GM19328 (cell line): ENCODE measurements around the gene SLC12A7.
"Not testable (repeated sequence)": the region's sequence is repeated elsewhere in the genome, so short reads cannot be mapped to it uniquely, and the experiment has no call there.

Experiments used
- ATAC-seq: cut with Tn5 transposase; IDR thresholded peaks from one replicate; pipeline ENCODE4 v1.9.1; 2021; ENCODE audit warnings: mild to moderate bottlenecking, moderate library complexity; ENCODE audit not compliant: unreplicated experiment

SLC12A7 gene

DNA sequence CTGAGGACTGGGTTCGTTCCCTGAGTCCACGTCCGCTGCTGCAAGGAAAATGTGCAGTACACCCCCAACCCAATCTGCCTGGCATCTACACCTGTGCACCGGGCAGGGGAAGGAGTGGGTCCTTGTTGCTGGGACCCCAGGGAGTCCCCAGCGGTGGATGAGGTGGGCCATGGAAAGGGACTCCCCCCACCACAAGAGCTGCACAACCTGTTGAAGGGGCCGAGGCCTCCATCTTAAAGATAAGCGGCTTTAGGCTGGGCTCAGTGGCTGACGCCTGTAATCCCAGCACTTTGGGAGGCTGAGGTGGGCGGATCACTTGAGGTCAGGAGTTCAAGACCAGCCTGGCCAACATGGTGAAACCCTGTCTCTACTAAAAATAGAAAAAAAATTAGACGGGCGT is 111.0 kb downstream of the SLC12A7 start:
- not testable (repeated sequence) for ATAC-seq
